NT2/D1 (cell line): ENCODE data around the gene PJA2.

Experiments
- SUZ12 ChIP-seq: IDR thresholded peaks from 2 replicates; pipeline ENCODE4 v1.6.1; 2011; ENCODE audit not compliant: insufficient read length, insufficient read depth; ENCODE audit errors: extremely low read depth
- ZNF274 ChIP-seq: IDR thresholded peaks from 2 replicates; pipeline ENCODE4 v1.6.1; 2011; ENCODE audit warnings: mild to moderate bottlenecking, low read depth, low read length

GRCh38 chr5:109328626-109329025 lies 81.1 kb downstream of the PJA2 start:
- TF ChIP-seq ZNF274, result no peak
- TF ChIP-seq SUZ12, result no peak
